GM20431 (cell line): ENCODE data around the gene C16orf90.
"Not testable (repeated sequence)": the region's sequence is repeated elsewhere in the genome, so short reads cannot be mapped to it uniquely, and the experiment has no call there.

Experiments
- in situ Hi-C: fragments of 300-500 bp; cut with MseI, MboI; formaldehyde crosslinking; loops from one replicate; pipeline ENCODE4 v1.15.0; 2020; ENCODE audit warnings: low sequenced_read_pairs; ENCODE audit not compliant: unreplicated experiment

Gene C16orf90

GRCh38 chr16:3514621-3515020 is 19.3 kb upstream of the C16orf90 start:
- in situ Hi-C loops: no loop called here

DNA sequence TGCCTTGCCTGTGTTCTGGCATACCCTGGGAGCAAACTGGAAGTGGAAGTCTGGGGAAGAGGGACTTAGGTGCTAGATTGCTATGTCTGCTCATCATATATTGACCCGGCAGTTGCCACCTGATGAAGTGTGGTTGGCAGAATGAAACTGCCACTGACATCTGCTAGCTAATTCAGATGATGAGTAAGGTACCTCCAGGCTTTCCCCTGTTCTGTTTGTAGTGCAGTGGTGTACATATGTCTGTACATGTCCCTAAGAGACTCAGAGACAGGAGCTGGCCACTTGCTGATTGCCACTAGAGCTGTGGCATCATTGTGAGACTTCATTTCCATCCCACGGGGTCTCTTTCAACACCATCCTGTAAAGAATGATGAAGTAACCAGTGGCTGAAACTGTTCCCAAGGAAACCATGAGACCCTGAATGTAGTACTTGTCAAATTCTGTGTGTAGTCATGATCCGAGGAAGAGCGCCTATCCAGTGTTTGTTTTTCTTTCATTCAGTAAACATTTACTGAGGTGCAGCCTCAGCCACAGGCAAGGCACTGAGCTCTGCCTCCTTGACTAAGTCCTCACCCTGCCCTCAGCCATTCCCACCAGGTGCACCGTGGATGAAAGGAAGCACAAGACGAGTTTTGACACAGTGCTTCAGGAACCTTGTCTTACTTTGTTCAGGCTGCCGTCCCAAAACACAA is 18.7 kb upstream of the C16orf90 start:
- in situ Hi-C loops: no loop called here

GRCh38 chr16:3511286-3512180 is 16.2 kb upstream of the C16orf90 start:
- in situ Hi-C loops: no loop called here

- in situ Hi-C loops: no loop called here
These were observed 15.1 kb upstream of the C16orf90 start for GRCh38 chr16:3510416-3510815.

GRCh38 chr16:3509470-3509928 is 14.2 kb upstream of the C16orf90 start:
- in situ Hi-C loops: no loop called here

DNA sequence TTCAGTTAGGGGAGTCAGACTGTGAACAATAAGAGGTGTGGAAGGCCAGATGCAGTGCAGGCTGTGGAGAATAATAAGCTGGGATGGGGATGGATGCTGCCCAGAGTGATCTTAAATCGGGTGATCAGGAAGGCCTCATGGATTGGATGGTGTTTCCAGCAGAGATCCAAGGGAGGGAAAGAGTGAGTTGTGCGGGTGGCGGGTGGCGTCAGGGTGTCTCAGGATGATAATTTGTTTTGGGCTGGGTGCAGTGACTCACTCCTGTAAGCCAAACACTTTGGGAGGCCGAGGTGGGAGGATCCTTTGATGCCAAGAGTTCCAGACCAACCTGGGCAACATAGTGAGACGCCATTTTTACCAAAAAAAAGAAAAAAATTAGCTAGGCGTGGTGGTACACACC is 13.4 kb upstream of the C16orf90 start:
- in situ Hi-C loops: no loop called here

GRCh38 chr16:3503523-3503922 is 8.2 kb upstream of the C16orf90 start:
- in situ Hi-C loops: no loop called here

GRCh38 chr16:3501783-3502400 is 6.6 kb upstream of the C16orf90 start:
- in situ Hi-C loops: no loop called here

GRCh38 chr16:3501412-3501761 is 6.1 kb upstream of the C16orf90 start:
- in situ Hi-C loops: not testable (repeated sequence)

- in situ Hi-C loops: no loop called here
These were observed 3.7 kb upstream of the C16orf90 start for GRCh38 chr16:3498988-3499387.

- in situ Hi-C loops: no loop called here
These were observed 2.5 kb upstream of the C16orf90 start for GRCh38 chr16:3497771-3498170.

- in situ Hi-C loops: no loop called here
These were observed 1.1 kb upstream of the C16orf90 start for GRCh38 chr16:3496386-3496785.

GRCh38 chr16:3494386-3494973 is 809 bp downstream of the C16orf90 start:
- in situ Hi-C loops: no loop called here

- in situ Hi-C loops: no loop called here
These were observed 2.9 kb downstream of the C16orf90 start for GRCh38 chr16:3492356-3492755.

DNA sequence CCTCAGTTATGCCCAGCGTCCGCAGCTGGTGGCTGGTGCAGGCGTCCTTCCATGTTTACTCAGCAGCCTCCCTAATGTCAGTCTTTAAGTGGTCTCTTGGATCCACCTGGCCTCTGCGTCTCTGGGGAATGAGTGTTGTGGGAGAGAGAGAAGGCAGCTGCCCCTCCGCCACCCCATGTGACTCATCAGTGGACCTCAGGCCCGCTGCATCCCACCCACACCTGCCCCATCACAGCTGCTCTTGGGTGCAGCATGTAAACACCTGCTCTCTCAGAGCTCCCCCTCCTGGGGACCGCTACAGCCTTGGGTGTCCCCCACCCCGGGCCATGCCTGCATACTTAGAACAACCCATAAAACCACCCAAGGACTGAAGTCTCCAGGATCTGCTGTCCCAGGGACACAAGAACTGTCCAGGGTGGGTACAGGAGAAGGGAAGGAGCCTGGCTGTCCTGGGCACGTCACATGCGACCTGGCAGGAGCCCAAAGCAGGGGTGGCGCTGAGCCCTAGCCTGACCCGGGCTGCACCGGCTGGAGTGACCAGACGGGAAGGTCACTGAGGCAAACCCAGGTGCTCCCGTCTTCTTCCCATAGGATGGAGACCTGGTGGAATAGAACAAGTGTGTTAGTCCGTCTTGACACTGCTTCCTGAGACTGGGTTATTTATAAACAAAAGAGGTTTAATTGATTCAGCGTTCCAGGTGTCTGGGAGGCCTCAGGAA is 4.2 kb downstream of the C16orf90 start:
- in situ Hi-C loops: no loop called here

- in situ Hi-C loops: no loop called here
These were observed 6.5 kb downstream of the C16orf90 start for GRCh38 chr16:3488801-3489200.

- in situ Hi-C loops: no loop called here
These were observed 7.5 kb downstream of the C16orf90 start for GRCh38 chr16:3487521-3488410.

- in situ Hi-C loops: no loop called here
These were observed 8.6 kb downstream of the C16orf90 start for GRCh38 chr16:3486506-3487215.
